NT2/D1 (cell line): ENCODE results near the gene ACTN4.

Experiments used
- DNase-seq: peaks from one replicate; pipeline ENCODE4 v3.0.0-alpha.2; 2011; ENCODE audit warnings: low read depth, low spot score
- H3K27me3 ChIP-seq: 2 replicates; pipeline ENCODE4 v1.6.0; 2011; ENCODE audit warnings: mild to moderate bottlenecking; ENCODE audit not compliant: insufficient read length, insufficient read depth
- H3K36me3 ChIP-seq: 2 replicates; pipeline ENCODE4 v1.6.1; 2011; ENCODE audit warnings: mild to moderate bottlenecking, low read length, mixed read lengths; ENCODE audit not compliant: insufficient read depth, insufficient read length
- H3K4me1 ChIP-seq: 2 replicates; pipeline ENCODE4 v1.5.1; 2011; ENCODE audit not compliant: insufficient read depth, insufficient read length
- H3K4me3 ChIP-seq: 2 replicates; pipeline ENCODE4 v1.5.1; 2011; ENCODE audit warnings: low read depth; ENCODE audit not compliant: insufficient read length
- H3K9ac ChIP-seq: 2 replicates; pipeline ENCODE4 v1.6.0; 2011; ENCODE audit warnings: low read depth; ENCODE audit not compliant: insufficient read length
- H3K9me3 ChIP-seq: 2 replicates; pipeline ENCODE4 v1.5.1; 2011; ENCODE audit warnings: mild to moderate bottlenecking, low read length; ENCODE audit not compliant: insufficient read depth
- SUZ12 ChIP-seq: IDR thresholded peaks from 2 replicates; pipeline ENCODE4 v1.6.1; 2011; ENCODE audit not compliant: insufficient read length, insufficient read depth; ENCODE audit errors: extremely low read depth
- YY1 ChIP-seq: IDR thresholded peaks from 2 replicates; pipeline ENCODE4 v1.6.1; 2011; ENCODE audit not compliant: insufficient read length, insufficient read depth
- ZNF274 ChIP-seq: IDR thresholded peaks from 2 replicates; pipeline ENCODE4 v1.6.1; 2011; ENCODE audit warnings: mild to moderate bottlenecking, low read depth, low read length

The ACTN4 gene

DNA sequence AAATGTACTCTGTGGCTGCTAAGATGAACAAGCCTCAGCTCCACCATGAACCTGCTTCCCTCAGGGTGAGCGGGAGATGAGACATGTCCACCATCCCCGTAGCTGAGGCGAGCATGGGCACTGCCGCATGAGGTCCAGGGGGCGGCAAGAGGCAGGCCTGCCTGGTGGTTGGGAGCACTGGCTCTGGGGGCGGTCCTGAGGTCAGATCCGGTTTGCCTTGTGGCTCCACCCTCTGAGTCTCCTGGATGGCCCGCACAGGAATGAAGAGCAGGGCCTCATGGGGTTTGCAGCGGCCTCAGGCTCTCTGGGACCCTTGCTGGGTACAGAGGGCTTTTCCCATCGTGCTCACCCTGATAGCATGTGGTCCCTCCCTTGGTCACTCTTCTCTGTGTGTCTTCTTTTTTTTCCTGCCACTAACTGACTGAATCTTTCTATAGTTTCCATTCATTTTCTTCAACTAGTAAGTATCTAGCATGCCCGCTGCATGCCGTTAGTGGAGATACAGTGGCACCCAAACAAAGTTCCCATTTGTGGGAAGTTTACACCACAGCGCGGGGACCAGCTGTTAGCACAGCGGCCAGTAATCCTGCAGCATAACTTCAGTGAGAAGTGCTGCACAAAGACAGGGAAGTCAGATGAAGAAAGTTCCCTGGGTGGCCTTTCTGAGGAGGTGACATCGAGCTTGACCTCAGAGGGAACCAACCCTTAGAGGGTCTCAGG lies 59.5 kb downstream of the ACTN4 start:
- peaks cover 99% of the 10 kb centered on the region for H3K36me3 ChIP-seq
- H3K27me3 ChIP-seq = no peaks in the 10 kb centered on the region
- peaks cover 8% of the 10 kb centered on the region for H3K4me1 ChIP-seq
- TF ChIP-seq YY1 = no peak
- TF ChIP-seq SUZ12 = no peak
- TF ChIP-seq ZNF274 = no peak
- no peak overlapping the region for H3K4me3 ChIP-seq
- no peaks in the 10 kb centered on the region for H3K9me3 ChIP-seq
- no peak overlapping the region for H3K9ac ChIP-seq
- no peak for DNase-seq

DNA sequence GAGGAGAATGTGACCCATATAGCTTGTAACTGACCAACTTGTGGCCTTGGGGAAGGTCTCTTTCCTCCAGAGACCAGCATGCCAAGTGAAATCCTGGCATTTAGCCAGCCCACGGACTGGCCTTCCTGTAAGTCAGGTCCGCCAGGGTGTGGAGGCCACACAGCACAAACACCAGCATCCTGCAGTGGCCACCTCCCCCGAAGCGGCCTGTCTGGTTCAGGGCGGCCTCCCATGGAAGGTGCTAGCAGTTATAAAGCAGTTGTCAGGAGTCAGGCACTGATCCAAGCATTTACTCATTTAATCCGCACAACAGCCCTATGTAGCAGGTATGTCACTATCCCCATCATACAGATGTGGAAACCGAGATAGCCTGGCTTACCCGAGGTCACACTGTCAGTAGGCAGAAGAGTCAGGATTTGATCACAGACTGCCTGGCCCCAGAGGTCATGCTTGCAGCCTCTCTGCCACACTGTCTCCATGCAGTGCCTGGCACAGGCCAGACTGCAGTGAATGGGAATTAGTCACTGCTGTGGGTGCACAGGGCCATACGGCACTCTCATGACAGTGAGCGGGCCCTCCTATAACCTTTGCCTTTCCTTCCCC lies 60.2 kb downstream of the ACTN4 start:
- H3K9ac ChIP-seq = no peak overlapping the region
- H3K36me3 ChIP-seq = peaks cover 99% of the 10 kb centered on the region
- H3K4me3 ChIP-seq = no peak overlapping the region
- DNase-seq = no peak
- TF ChIP-seq SUZ12 (no peak), ZNF274 (no peak), YY1 (no peak)
- H3K9me3 ChIP-seq = no peaks in the 10 kb centered on the region
- H3K4me1 ChIP-seq = peaks cover 11% of the 10 kb centered on the region
- H3K27me3 ChIP-seq = no peaks in the 10 kb centered on the region

- DNase-seq = no peak
- Histone ChIP-seq H3K27me3 (no peaks in the 10 kb centered on the region), H3K9ac (no peak overlapping the region), H3K4me1 (peaks cover 10% of the 10 kb centered on the region), H3K9me3 (no peaks in the 10 kb centered on the region), H3K36me3 (peaks cover 100% of the 10 kb centered on the region), H3K4me3 (no peak overlapping the region)
- TF ChIP-seq YY1 (no peak), ZNF274 (no peak), SUZ12 (no peak)
These were observed 61.1 kb downstream of the ACTN4 start for GRCh38 chr19:38708413-38709024.

DNA sequence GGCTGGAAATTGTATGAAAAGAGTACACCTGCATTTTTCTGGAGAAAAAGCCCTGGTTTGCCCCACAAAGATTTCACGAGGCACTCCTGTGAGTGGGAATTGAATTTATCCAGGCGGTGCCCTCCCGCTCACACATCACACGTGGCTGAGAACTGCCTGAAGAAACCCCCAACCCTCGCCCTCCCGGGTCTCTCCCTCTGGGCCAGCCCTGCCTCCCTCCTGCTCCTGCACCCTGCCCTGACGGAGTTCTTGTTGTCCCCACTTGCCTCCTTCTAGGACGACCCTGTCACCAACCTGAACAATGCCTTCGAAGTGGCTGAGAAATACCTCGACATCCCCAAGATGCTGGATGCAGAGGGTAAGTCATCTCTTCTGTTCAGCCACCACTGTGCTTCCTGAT lies 61.7 kb downstream of the ACTN4 start:
- Histone ChIP-seq H3K4me3 (no peak overlapping the region), H3K36me3 (peaks cover 100% of the 10 kb centered on the region), H3K27me3 (no peaks in the 10 kb centered on the region), H3K9ac (no peak overlapping the region), H3K9me3 (no peaks in the 10 kb centered on the region), H3K4me1 (peaks cover 8% of the 10 kb centered on the region)
- no peak for DNase-seq
- TF ChIP-seq SUZ12 = no peak
- no peak for TF ChIP-seq YY1
- no peak for TF ChIP-seq ZNF274

- Histone ChIP-seq H3K4me1 (peaks cover 8% of the 10 kb centered on the region), H3K9ac (no peak overlapping the region), H3K36me3 (peaks cover 100% of the 10 kb centered on the region), H3K4me3 (no peak overlapping the region), H3K9me3 (no peaks in the 10 kb centered on the region), H3K27me3 (no peaks in the 10 kb centered on the region)
- TF ChIP-seq SUZ12 = no peak
- no peak for TF ChIP-seq YY1
- no peak for TF ChIP-seq ZNF274
- DNase-seq = no peak
These were observed 62.4 kb downstream of the ACTN4 start for GRCh38 chr19:38709671-38710415.

DNA sequence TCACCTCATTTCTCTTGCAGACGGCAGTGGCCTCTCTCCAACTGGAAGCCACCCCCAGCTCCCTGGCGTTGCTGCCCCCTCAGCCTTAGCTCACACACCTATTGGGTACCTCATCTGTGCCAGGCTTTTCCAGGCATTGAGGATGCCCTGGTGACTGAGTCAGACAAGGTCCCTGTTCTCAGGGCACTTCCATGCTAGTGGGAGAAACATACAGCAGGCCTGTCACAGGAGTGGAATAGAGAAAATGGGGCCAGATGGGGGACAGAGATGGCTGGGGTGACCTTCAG lies 62.9 kb downstream of the ACTN4 start:
- TF ChIP-seq YY1 (no peak), SUZ12 (no peak), ZNF274 (no peak)
- Histone ChIP-seq H3K9ac (no peak overlapping the region), H3K4me3 (no peak overlapping the region), H3K27me3 (no peaks in the 10 kb centered on the region), H3K36me3 (peaks cover 97% of the 10 kb centered on the region), H3K4me1 (peaks cover 8% of the 10 kb centered on the region), H3K9me3 (no peaks in the 10 kb centered on the region)
- DNase-seq = no peak
